ENCODE data around the gene GCNT4. TPM values are rescaled to one million over a fixed set of nuclear protein-coding genes. Genes with fewer than 3 reads are reported as not detected.

The GCNT4 gene
- total and polyA plus RNA-seq, 2 donors (not counting 3 experiments of a cell fraction or from before 2014, with no cell fraction given) = not detected

- H4K20me1 ChIP-seq (replicated peaks; ENCODE audit: control insufficient read depth, extremely low read depth, insufficient read depth, low read length) = no peaks in the 10 kb centered on the region
- H3K4me1 ChIP-seq (ENCODE audit: control insufficient read depth, extremely low read depth, insufficient read depth, low read length) = no peaks in the 10 kb centered on the region
- dilution Hi-C loops (cut with MboI; ENCODE audit: extremely low pct_ligation_motif_present, low sequenced_read_pairs) = no loop called here
- FAIRE-seq (no peak), DNase-seq (ENCODE audit: low read depth, low spot score) (no peak)
- intact Hi-C loops (cut with micrococcal nuclease) = no loop called here
- no TSS peak for BruUV-seq (replicated peaks)
- peaks cover 0 to 2% of the 10 kb centered on the region in 2 experiments for H3K27me3 ChIP-seq (ENCODE audit: control insufficient read depth in 2 of 2, insufficient read depth in 2 of 2, low read length in 2 of 2)
- ChIA-PET POLR2A (no interaction called here), CTCF (interaction anchor here (0.7 to 1.5 kb wide), 2 partner anchors 10 to 59 kb away, joined by 3 read pairs; no protein-coding TSS in a partner anchor)
- no peak overlapping the region for H2AFZ ChIP-seq (ENCODE audit: low read depth, low read length)
- no peak overlapping the region for H3K9ac ChIP-seq (replicated peaks; ENCODE audit: extremely low read depth, insufficient read depth, low read length)
- no peaks in the 10 kb centered on the region for H3K36me3 ChIP-seq (ENCODE audit: control insufficient read depth in 2 of 2, extremely low read depth in 1 of 2, insufficient read depth in 2 of 2, low read length in 2 of 2)
- H3K27ac ChIP-seq (ENCODE audit: insufficient read depth, low read depth, low read length) = no peak overlapping the region
- no peak for TF ChIP-seq FOS (IDR thresholded peaks at IDR 0.05; ENCODE audit: borderline replicate concordance, insufficient read depth, low read length)
- TF ChIP-seq CTCF (IDR thresholded peaks at IDR 0.05; ENCODE audit: extremely low read depth in 1 of 2, insufficient read depth in 1 of 2, low read depth in 1 of 2, low read length in 2 of 2) = no peak
- no peak for TF ChIP-seq POLR2AphosphoS5 (IDR thresholded peaks at IDR 0.05; ENCODE audit: insufficient read depth, low read depth, low read length)
- no peak for TF ChIP-seq JUN (IDR thresholded peaks at IDR 0.05; ENCODE audit: borderline replicate concordance, insufficient read depth, insufficient read length, low read depth)
- TF ChIP-seq POLR2A (IDR thresholded peaks at IDR 0.05; ENCODE audit: low read depth, low read length) = no peak
- TF ChIP-seq MAX (IDR thresholded peaks at IDR 0.05; ENCODE audit: insufficient read depth, insufficient read length) = no peak
- no peak for TF ChIP-seq MYC (IDR thresholded peaks at IDR 0.05; ENCODE audit: low read depth, low read length)
- TF ChIP-seq EZH2 (IDR thresholded peaks at IDR 0.05; ENCODE audit: borderline replicate concordance, low read depth, low read length, severe bottlenecking) = no peak
- H3K4me2 ChIP-seq (ENCODE audit: insufficient read depth, low read length) = no peak overlapping the region
- no peaks in the 10 kb centered on the region for H3K9me1 ChIP-seq (replicated peaks; ENCODE audit: control insufficient read depth, extremely low read depth, insufficient read depth, low read length)
- H3K4me3 ChIP-seq (replicated peaks in 1 of 3; ENCODE audit: insufficient read depth in 1 of 3, low read depth in 1 of 3, low read length in 3 of 3) = no peak overlapping the region
- no peaks in the 10 kb centered on the region for H3K9me3 ChIP-seq (replicated peaks; ENCODE audit: control insufficient read depth, insufficient read depth, low read length)
- no peaks in the 10 kb centered on the region for H3K79me2 ChIP-seq (ENCODE audit: control insufficient read depth, insufficient read depth, low read length)
Measured at GRCh38 chr5:75071100-75071499, 18.7 kb upstream of the GCNT4 start.
